GM21360 (cell line): ENCODE data around the gene MYDGF.

Experiments
- ATAC-seq: cut with Tn5 transposase; IDR thresholded peaks from one replicate; pipeline ENCODE4 v1.9.1; 2021; ENCODE audit warnings: mild to moderate bottlenecking, moderate library complexity; ENCODE audit not compliant: unreplicated experiment

The MYDGF gene

DNA sequence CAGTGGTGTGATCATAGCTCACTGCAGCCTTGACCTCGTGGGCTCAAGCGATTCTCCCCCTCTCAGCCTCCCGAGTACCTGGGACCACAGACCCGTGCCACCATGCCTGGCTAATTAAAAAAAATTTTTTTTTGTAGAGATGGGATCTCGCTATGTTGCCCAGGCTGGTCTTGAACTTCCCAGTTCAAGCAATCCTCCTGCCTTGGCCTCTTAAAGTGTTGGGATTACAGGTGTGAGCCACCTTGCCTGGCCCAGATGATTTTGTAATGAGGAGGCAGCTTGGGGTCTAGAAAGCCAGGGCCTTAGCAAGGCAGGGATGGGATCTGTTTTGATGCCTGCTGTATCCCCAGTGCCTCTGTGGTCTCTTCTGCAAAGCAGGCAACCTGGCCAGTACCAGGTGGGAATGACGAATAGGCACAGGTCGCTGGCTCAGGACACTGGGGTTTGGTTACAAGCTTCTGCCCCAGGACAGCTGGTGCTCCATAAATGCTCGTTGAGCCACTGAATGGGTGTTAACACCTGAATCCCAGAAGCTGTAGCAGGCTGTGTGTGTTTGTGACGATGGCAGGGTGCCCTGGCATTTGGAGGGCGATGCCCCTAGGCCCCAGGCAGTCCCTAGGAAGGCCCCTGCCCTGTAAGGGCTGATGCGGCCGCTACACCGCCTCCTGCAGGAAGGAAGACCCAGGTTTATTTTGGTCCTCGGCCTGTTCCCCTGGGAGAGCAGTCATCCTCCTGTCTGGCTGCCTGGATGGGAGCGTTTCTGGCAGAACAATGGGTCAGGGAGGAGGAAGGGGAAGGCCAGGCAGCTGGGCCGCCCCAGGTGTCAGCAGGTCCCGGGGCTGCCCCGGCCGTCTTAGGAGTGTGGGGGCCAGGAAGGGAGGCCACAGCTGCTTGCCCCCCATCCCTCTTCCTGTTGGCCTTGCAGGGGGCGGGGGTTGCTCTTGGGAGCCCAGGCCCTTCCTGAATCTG is 22.2 kb downstream of the MYDGF start:
- no peak for ATAC-seq

DNA sequence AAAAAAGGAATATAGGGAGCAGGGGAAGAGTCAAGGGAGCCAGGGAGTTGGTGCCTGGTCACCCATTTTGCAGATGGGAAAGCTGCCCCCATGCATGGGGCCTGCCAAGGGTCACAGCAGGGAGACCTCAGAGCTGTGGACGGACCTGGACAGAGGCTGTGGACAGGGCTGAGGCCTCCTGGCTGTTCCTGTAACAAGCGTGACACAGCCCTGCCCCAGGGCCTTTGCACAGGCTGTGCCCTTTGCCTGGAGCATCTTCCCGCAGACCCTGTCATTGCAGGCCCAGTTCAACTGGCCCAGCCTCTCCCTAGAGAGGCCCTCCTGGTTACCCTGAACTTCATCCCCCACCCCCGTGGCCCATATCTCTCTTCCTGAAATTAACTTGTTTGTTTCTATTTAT is 24.4 kb downstream of the MYDGF start:
- ATAC-seq, result no peak

DNA sequence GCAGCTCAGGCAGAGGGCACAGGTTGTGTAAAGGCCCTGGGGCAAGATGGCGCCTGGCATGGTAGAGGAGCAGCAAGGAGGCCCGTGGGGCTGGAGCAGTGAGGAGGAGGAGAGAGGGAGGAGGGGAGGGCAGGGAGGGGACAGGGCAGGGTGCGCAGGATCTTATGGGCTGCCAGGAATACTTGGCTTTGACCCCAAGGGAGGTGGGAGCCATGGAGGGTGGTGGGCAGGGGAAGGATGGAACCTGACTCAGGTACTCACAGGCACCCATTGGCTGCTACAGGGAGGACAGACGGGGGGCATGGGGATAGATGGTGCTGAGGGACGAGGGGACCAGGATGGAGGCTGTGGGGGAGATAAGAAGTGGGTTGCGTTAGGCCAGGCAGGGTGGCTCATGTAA is 27.5 kb downstream of the MYDGF start:
- ATAC-seq, result no peak

GRCh38 chr19:4641132-4641531 is 29.0 kb downstream of the MYDGF start:
- ATAC-seq, result no peak

DNA sequence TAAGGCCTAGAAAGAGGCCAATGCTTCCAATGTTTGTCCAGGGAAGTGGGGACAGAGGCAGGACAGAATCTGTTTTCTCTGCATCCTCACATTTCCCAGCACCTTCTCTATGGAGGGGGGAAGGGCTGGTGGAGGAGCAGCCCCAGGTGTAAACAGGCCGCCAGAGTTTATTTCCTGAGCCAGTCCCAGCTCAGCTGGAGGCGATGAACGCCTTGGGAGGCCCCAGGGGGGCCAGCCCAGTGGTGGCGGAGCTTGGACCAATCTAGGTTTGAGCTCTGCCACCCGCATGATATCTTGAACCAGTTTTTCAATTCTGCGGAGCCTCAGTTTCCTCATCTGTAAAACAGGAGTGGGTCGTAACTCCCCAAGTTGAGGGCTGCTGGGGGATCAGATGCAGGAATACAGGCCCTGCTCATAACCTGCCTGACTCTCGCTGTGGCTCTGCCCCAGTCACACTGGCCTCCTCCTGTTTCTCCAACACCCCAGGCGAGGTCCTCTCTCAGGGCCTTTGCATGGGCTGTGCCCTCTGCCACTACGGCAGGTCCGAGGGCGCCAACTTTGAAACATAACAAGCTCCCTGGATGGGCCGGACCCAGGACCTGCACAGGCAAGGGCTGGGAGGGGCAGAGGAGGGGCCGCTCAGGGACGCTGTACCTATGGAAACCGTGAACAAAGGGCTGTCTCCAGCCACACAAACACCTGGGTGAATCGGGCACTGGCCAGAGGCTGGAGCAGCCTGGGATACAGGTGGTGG is 29.7 kb downstream of the MYDGF start:
- ATAC-seq, result no peak

- peak; percentile 7 for ATAC-seq
Observed at GRCh38 chr19:4639531-4640246, 30.5 kb downstream of the MYDGF start.

DNA sequence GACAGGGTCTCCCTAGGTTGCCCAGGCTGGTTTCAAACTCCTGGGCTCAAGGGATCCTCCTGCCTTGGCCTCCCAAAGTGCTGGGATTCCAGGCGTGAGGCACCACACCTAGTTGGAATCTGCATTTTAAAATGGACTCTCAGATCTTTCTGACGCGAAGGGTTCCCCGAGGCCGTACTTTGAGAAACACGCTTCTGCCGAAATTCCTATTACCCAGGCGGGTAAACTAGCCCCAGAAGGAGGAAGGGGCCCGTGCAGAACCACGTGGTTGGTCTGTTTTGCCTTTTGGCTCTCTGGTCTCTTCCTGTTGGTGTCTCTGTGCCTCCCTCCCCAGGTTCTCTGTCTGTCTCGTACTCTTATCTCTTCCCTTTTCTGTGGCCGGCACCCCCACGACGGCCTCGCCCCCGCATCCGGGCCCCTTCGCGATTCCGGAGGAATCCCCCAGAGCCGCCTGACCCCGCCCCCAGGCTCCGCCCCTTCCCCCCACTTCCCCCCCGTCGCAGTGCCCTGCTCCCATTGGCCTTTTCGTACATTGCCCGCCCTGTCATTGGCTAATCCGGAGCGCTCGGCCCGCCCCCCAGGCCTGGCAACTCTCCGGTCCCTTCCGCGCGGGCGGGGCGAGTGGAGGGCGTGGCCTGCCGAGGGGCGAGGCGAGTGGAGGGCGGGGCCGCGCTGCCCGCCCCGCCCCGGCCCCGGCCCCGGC is 31.2 kb downstream of the MYDGF start, which contains the start of gene TNFAIP8L1:
TNFAIP8L1 (plus strand) TSS at position 689 of the 703 bp plus-strand sequence. CDS start 12,354 bp downstream, outside the sequence.
- ATAC-seq, result peak; percentile 71

DNA sequence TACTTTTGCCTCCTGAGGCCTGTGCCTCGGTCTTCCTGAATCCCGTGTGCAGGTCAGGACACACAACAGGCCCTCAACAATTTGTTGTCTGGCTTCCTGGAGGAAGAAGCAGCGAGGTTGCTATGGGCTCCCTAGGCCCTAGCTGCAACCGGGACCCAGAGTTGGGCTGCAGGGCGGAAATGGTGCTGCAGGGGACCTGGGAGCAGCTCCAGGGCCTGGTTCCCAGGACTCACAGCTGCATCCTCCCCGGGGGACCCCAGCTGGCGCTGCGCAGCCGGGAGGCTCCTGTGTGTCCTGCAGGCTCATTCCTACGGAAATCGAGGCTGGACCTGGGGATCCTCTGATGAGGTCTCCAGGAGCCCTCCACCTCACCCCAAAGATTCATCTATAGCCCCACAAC is 31.8 kb downstream of the MYDGF start:
- no peak for ATAC-seq

GRCh38 chr19:4636761-4637160 is 33.4 kb downstream of the MYDGF start:
- ATAC-seq, result no peak

GRCh38 chr19:4636151-4636717 is 33.9 kb downstream of the MYDGF start:
- no peak for ATAC-seq

DNA sequence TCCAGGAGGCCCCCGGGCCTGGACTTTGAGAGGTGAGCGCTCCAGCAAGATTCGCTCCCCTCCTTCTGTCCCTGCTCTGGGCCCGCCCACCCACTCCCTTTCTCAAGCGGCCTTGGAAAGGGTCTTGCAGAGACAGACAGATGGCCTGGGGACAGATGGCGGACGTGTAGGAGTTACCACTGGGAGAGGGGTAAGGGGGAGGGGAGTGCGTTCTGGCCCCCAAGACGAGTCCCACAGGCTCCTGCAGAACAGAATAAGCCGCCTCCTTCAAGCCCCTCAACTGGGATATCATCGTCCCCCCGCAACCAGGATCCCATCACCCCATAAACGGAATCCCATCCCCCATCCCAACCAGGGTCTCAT is 34.4 kb downstream of the MYDGF start:
- no peak for ATAC-seq

GRCh38 chr19:4633140-4633967 is 36.8 kb downstream of the MYDGF start:
- ATAC-seq, result no peak

DNA sequence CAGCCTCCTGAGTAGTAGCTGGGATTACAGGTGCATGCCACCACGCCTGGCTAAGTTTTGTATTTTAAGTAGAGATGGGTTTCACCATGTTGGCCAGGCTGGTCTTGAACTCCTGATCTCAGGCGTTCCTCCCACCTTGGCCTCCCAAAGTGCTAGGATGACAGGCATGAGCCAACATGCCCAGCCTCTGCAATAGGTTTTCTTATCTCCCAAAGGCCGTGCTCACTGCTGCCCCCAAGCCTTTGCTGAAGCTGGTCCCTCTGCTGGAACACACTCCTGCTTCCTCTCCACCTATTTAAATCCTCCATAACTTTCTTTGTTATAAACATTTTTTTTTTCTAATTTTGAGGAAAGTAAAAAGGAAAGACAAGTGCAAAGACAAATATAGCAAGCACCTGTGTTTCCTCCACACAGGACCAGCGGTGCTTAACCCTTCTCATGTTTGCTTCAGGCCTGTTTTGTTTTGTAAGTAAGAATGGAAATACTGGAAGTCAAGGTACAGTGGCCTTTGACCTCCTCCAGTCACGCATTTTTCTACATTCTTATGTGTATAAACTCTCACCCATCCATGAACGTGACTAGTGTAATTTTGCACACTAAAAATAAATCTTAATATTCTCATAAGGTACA is 45.3 kb downstream of the MYDGF start:
- no peak for ATAC-seq

DNA sequence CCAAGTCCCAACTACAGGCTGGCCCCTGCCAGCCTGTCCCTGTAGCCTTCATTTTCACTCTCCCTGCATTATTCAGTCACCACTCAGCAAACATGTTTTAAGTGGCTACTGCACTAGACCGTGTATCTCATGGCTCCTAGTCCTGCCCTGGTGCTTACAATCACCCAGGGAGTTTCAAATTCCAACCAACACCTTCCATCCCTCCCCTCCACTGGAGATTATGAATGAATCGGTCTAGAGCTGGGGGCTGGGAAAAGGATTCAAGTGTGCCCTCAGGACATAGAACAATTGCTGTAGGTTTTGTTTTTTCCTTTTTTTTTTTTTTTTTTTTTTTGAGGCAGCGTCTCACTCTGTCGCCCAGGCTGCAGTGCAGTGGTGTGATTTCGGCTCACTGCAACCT is 45.8 kb downstream of the MYDGF start:
- no peak for ATAC-seq

GRCh38 chr19:4622695-4623421 is 47.3 kb downstream of the MYDGF start:
- no peak for ATAC-seq

DNA sequence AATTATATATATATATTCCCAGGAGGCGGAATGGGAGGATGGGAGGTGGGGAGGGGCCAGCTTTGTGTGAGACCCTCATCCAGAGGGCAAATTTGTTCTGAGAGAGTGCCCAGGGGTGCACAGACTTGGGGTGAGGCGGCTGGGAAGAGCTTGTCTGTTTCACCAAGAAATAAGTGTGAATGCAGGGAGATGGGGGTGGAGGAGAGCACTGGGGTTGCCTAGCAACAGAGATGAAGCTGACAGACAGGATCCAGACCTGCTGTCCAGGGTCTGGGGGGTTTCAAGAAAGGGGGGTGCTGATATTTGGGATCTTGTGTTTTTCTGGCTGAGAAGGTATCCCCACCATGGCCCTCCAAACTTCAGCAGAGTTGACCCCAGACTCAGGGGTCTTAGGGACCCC is 49.5 kb downstream of the MYDGF start:
- ATAC-seq, result no peak

- no peak for ATAC-seq
Observed at GRCh38 chr19:4619668-4620294, 50.4 kb downstream of the MYDGF start.

- ATAC-seq, result no peak
Observed at GRCh38 chr19:4618019-4618418, 52.1 kb downstream of the MYDGF start.
